Measurements from ENCODE around the gene MXD1.

DNA sequence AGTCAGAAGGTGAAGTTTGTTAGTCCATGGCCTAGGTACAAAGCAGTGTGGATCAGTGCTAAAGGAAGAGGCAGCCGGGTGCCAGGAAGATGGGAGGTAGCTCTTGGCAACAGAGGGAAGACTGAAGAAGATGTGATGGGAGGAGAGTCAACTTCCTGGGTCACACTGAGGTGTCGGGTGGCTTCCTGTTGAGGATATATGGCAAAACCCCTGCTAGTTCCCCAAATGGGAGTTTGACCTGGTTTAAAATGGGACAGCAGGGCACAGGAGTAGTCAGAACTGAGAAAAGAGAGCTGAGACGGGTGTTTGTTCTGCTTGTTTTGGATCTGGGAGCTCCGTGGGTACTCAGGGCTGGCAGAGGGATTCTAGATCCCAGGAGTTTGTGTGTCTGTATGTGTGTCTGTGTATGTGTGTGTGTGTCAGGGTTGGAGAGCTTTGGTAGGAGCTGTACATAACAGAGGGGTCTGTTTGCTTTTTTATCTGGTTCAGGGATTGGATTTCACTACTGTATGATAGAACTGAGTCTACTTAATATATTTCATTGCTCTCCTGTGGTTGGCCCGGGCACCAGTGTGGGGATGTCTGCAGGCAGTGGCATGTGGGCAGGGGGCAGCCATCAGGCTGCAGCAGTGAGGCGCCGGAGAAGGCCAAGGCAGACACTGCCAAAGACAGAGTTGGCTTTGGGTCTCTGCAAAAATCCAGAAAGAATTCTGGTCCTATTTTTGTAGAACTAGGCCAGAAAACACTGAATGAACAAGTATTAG lies 17.1 kb downstream of the MXD1 start:
- TF ChIP-seq, protein P1, sequence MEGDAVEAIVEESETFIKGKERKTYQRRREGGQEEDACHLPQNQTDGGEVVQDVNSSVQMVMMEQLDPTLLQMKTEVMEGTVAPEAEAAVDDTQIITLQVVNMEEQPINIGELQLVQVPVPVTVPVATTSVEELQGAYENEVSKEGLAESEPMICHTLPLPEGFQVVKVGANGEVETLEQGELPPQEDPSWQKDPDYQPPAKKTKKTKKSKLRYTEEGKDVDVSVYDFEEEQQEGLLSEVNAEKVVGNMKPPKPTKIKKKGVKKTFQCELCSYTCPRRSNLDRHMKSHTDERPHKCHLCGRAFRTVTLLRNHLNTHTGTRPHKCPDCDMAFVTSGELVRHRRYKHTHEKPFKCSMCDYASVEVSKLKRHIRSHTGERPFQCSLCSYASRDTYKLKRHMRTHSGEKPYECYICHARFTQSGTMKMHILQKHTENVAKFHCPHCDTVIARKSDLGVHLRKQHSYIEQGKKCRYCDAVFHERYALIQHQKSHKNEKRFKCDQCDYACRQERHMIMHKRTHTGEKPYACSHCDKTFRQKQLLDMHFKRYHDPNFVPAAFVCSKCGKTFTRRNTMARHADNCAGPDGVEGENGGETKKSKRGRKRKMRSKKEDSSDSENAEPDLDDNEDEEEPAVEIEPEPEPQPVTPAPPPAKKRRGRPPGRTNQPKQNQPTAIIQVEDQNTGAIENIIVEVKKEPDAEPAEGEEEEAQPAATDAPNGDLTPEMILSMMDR (IDR thresholded peaks at IDR 0.05): no peak
- no peak for TF ChIP-seq POLR2A (IDR thresholded peaks at IDR 0.05)
